Astrocyte (in vitro differentiated cells and primary cell): Measurements from ENCODE around the gene C1orf216. TPM values are rescaled to one million over a fixed set of nuclear protein-coding genes. Genes with fewer than 3 reads are reported as not detected.

Source experiments
- DNase-seq: peaks from one replicate; pipeline ENCODE4 v3.0.0-alpha.2; 2010; ENCODE audit warnings: low read depth
- FAIRE-seq: peaks from 2 replicates; lab custom pipeline; 2011; peaks lifted over from hg19 to GRCh38; lab: Jason Lieb, UNC
- H2AFZ ChIP-seq: 2 replicates; pipeline ENCODE4 v1.6.0; 2012; ENCODE audit warnings: low read depth, low read length, inconsistent platforms
- H3K27ac ChIP-seq: 2 replicates; pipeline ENCODE4 v1.5.1; 2011; ENCODE audit warnings: low read depth, low read length, inconsistent platforms
- H3K27me3 ChIP-seq: 2 replicates; pipeline ENCODE4 v1.6.0; 2011; ENCODE audit warnings: low read length, inconsistent platforms; ENCODE audit not compliant: insufficient read depth
- H3K36me3 ChIP-seq: 2 replicates; pipeline ENCODE4 v1.5.1; 2011; ENCODE audit warnings: low read length, inconsistent platforms; ENCODE audit not compliant: insufficient read depth
- H3K4me1 ChIP-seq: 2 replicates; pipeline ENCODE4 v1.5.1; 2011; ENCODE audit warnings: low read length, inconsistent platforms; ENCODE audit not compliant: insufficient read depth
- H3K4me2 ChIP-seq: 2 replicates; pipeline ENCODE4 v1.6.0; 2012; ENCODE audit warnings: low read length, inconsistent platforms
- H3K4me3 ChIP-seq: 2 replicates; pipeline ENCODE4 v1.5.1; 2011; ENCODE audit warnings: low read depth, mild to moderate bottlenecking, low read length, inconsistent platforms; ENCODE audit not compliant: insufficient read depth
- H3K79me2 ChIP-seq: 2 replicates; pipeline ENCODE4 v1.6.0; 2012; ENCODE audit warnings: mild to moderate bottlenecking, low read length, inconsistent platforms; ENCODE audit not compliant: insufficient read depth
- H3K9ac ChIP-seq: 2 replicates; pipeline ENCODE4 v1.6.0; 2012; ENCODE audit warnings: mild to moderate bottlenecking, low read length, inconsistent platforms
- H3K9me3 ChIP-seq: 2 replicates; pipeline ENCODE4 v1.5.1; 2012; ENCODE audit warnings: low read depth, mild to moderate bottlenecking, low read length, inconsistent platforms; ENCODE audit not compliant: insufficient read depth
- H4K20me1 ChIP-seq: 2 replicates; pipeline ENCODE4 v1.6.0; 2012; ENCODE audit warnings: low read length, inconsistent platforms; ENCODE audit not compliant: insufficient read depth
- H3K27ac Mint-ChIP-seq: one replicate; pipeline ENCODE4 v1.8.0; 2021; ENCODE audit warnings: mild to moderate bottlenecking, mixed read lengths; ENCODE audit not compliant: unreplicated experiment
- H3K27me3 Mint-ChIP-seq: one replicate; pipeline ENCODE4 v1.8.0; 2021; ENCODE audit warnings: low read depth, mixed read lengths; ENCODE audit not compliant: unreplicated experiment
- H3K36me3 Mint-ChIP-seq: one replicate; pipeline ENCODE4 v1.8.0; 2021; ENCODE audit warnings: low read depth, mixed read lengths; ENCODE audit not compliant: unreplicated experiment
- H3K4me1 Mint-ChIP-seq: one replicate; pipeline ENCODE4 v1.8.0; 2021; ENCODE audit warnings: low read depth, mixed read lengths; ENCODE audit not compliant: unreplicated experiment
- H3K4me3 Mint-ChIP-seq: one replicate; pipeline ENCODE4 v1.8.0; 2021; ENCODE audit warnings: mild to moderate bottlenecking, moderate library complexity, mixed read lengths; ENCODE audit not compliant: unreplicated experiment
- H3K9me3 Mint-ChIP-seq: one replicate; pipeline ENCODE4 v1.8.0; 2021; ENCODE audit warnings: mild to moderate bottlenecking, mixed read lengths; ENCODE audit not compliant: unreplicated experiment
- EZH2 ChIP-seq: IDR thresholded peaks from 2 replicates; pipeline ENCODE4 v1.6.1; 2012; ENCODE audit warnings: mild to moderate bottlenecking, low read length, inconsistent platforms; ENCODE audit not compliant: insufficient read depth
- total RNA-seq: library from RNA; stranded (reverse); gene quantifications from 2 replicates; pipeline ENCODE4 v1.2.1, GENCODE V29; 2021
- TF ChIP-seq, protein P1 (sequence below): IDR thresholded peaks from 2 replicates; pipeline ENCODE4 v1.5.1; 2011; ENCODE audit warnings: low read depth, mild to moderate bottlenecking, inconsistent platforms, low read length, moderate library complexity; ENCODE audit not compliant: insufficient read depth

Gene C1orf216
- total RNA-seq, 1 donor from 2014 or later: 12.5 TPM

DNA sequence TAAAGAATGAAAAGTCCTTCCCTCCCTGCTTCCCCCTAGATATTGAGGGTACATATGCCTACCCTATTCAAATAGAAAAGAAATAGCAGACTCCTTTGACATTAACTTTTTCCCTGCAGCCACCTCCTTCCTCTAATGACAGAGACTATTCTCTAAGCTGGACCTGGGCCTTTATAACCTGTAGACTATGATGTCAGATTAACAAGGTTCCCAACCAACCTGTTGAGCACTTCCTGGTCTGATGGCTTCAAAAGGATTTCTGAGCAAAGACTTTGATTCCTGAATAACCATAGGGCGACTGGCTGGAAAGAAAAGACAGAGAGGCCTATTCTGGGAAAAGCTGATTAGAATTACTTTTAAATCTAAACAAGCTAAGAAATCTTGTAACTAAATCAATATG is 18.4 kb upstream of the C1orf216 start:
- no peaks in the 10 kb centered on the region for H3K79me2 ChIP-seq
- no peak overlapping the region for H2AFZ ChIP-seq
- H3K27ac ChIP-seq: no peak overlapping the region
- no peaks in the 10 kb centered on the region for H3K27me3 ChIP-seq
- Mint-ChIP-seq H3K36me3 (no peaks in the 10 kb centered on the region), H3K9me3 (no peaks in the 10 kb centered on the region), H3K27me3 (no peaks in the 10 kb centered on the region), H3K4me3 (no peak overlapping the region), H3K27ac (no peak overlapping the region), H3K4me1 (no peaks in the 10 kb centered on the region)
- no peak overlapping the region for H3K4me3 ChIP-seq
- H3K36me3 ChIP-seq: peaks cover 9% of the 10 kb centered on the region
- H3K4me2 ChIP-seq: no peak overlapping the region
- FAIRE-seq (no peak), DNase-seq (no peak)
- no peaks in the 10 kb centered on the region for H3K4me1 ChIP-seq
- TF ChIP-seq, protein P1, sequence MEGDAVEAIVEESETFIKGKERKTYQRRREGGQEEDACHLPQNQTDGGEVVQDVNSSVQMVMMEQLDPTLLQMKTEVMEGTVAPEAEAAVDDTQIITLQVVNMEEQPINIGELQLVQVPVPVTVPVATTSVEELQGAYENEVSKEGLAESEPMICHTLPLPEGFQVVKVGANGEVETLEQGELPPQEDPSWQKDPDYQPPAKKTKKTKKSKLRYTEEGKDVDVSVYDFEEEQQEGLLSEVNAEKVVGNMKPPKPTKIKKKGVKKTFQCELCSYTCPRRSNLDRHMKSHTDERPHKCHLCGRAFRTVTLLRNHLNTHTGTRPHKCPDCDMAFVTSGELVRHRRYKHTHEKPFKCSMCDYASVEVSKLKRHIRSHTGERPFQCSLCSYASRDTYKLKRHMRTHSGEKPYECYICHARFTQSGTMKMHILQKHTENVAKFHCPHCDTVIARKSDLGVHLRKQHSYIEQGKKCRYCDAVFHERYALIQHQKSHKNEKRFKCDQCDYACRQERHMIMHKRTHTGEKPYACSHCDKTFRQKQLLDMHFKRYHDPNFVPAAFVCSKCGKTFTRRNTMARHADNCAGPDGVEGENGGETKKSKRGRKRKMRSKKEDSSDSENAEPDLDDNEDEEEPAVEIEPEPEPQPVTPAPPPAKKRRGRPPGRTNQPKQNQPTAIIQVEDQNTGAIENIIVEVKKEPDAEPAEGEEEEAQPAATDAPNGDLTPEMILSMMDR: no peak
- TF ChIP-seq EZH2: no peak
- no peaks in the 10 kb centered on the region for H3K9me3 ChIP-seq
- no peaks in the 10 kb centered on the region for H4K20me1 ChIP-seq
- no peak overlapping the region for H3K9ac ChIP-seq

DNA sequence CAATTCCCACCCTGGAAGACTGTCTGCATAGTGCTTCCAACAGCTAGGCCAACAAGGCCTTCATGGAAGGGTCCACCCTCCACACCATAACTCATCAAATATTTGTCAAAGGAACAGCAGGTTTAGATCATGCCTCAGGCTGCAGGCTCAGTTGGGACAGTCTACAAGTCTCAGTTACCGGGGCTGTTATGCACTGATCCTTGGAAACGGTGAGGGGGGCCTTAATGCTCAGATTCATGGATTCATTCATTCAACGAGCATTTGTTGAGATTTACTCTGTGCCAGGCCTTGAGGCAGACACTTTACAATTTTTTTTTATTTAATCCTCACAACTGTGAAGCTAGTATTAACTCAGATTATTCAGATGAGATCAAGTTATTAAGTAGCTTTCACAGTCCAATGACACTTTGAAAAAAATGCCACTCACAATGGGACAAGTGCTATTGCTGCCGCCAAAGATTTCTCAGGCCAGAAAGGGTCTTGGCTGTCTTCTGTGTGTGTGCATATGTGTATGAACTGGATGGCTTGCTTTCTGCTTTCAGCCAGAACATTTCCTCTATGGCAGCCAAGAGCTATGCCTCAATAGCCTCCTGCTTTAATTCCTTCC is 8.9 kb upstream of the C1orf216 start:
- no peak for TF ChIP-seq EZH2
- TF ChIP-seq, protein P1: no peak
- no peaks in the 10 kb centered on the region for H4K20me1 ChIP-seq
- H3K9me3 ChIP-seq: no peaks in the 10 kb centered on the region
- DNase-seq (no peak), FAIRE-seq (no peak)
- no peak overlapping the region for H3K4me3 Mint-ChIP-seq
- H3K27me3 Mint-ChIP-seq: peaks cover 6% of the 10 kb centered on the region
- no peaks in the 10 kb centered on the region for H3K27me3 ChIP-seq
- H3K4me1 Mint-ChIP-seq: peaks cover 6% of the 10 kb centered on the region
- H3K9ac ChIP-seq: no peak overlapping the region
- no peaks in the 10 kb centered on the region for H3K79me2 ChIP-seq
- no peak overlapping the region for H3K27ac Mint-ChIP-seq
- H3K4me2 ChIP-seq: no peak overlapping the region
- H2AFZ ChIP-seq: no peak overlapping the region
- no peaks in the 10 kb centered on the region for H3K36me3 Mint-ChIP-seq
- no peak overlapping the region for H3K27ac ChIP-seq
- no peaks in the 10 kb centered on the region for H3K4me1 ChIP-seq
- H3K9me3 Mint-ChIP-seq: no peaks in the 10 kb centered on the region
- H3K4me3 ChIP-seq: no peak overlapping the region
- H3K36me3 ChIP-seq: no peaks in the 10 kb centered on the region

DNA sequence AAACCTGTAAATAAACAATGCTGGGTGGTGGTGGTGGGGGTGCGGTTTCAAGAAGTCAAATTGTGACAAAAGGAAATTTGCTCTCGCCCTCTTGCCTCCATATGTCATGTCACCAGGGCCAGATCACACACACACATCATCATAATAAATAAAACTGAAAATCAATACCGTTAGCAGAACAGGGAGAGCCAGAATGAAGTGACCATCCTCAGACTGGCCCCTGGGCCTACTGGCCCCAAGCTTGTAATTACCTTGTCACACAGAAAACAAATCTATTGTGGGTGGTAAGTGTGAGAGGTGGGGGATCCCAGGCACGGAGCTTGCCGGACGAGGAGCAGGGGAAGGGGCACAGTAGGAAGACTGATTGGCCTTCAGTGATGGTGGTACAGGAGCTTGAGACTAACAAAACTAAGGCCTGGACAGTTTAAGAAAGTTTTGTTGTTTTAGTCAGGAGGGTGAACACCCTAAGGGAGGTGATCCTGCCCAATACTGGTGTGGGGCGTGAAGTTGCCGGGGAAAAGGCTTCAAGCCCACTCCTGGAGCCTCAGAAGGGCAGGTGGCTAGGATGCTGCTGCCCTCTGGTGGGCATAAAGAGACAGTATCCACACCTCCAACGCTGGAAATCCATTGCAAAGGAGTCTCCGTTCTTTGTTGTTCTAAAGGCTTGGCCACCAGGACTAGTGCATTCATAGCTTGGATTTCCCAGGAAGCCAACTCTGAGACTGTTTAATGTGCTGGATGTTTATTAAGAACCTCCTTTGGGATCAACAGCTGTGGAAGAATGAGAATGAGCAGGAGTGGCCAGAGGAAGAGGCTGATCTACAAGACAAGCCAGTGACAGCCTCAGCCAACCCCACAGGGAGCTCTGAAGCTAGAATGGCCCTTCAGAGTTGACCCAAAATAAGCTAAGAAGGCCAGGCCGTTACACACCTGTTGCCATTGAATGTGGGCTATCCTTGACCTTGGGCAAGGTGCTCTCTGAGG is 8.1 kb upstream of the C1orf216 start:
- Mint-ChIP-seq H3K36me3 (no peaks in the 10 kb centered on the region), H3K9me3 (no peaks in the 10 kb centered on the region), H3K27me3 (peaks cover 6% of the 10 kb centered on the region), H3K4me1 (peaks cover 6% of the 10 kb centered on the region), H3K27ac (no peak overlapping the region), H3K4me3 (no peak overlapping the region)
- Histone ChIP-seq H3K79me2 (no peaks in the 10 kb centered on the region), H3K9me3 (no peaks in the 10 kb centered on the region), H2AFZ (no peak overlapping the region), H3K4me3 (no peak overlapping the region), H3K36me3 (no peaks in the 10 kb centered on the region), H4K20me1 (no peaks in the 10 kb centered on the region), H3K4me2 (no peak overlapping the region), H3K27me3 (no peaks in the 10 kb centered on the region), H3K4me1 (no peaks in the 10 kb centered on the region), H3K9ac (no peak overlapping the region), H3K27ac (no peak overlapping the region)
- DNase-seq: peak; percentile 27
- FAIRE-seq: peak; percentile 9
- no peak for TF ChIP-seq EZH2
- TF ChIP-seq, protein P1: peak; percentile 93
